Liver (tissue), 9 donors: ENCODE data around the gene KRT16. TPM values are rescaled to one million over a fixed set of nuclear protein-coding genes. Genes with fewer than 3 reads are reported as not detected.
"Not testable (repeated sequence)": the region's sequence is repeated elsewhere in the genome, so short reads cannot be mapped to it uniquely, and the experiment has no call there.

Source experiments
- DNase-seq: peaks from one replicate; pipeline ENCODE4 v3.0.0-alpha.2; 2017; ENCODE audit warnings: low spot score
- H3K27ac ChIP-seq, 2 donors: one replicate each; pipeline ENCODE4 v1.7.0; 2013; ENCODE audit warnings: inconsistent platforms in 2 of 2, low read length in 2 of 2, control low read depth in 1 of 2, low read depth in 1 of 2, mild to moderate bottlenecking in 1 of 2
- H3K27me3 ChIP-seq, 4 donors: one replicate each; pipeline versions ENCODE4 v1.6.1 to v1.7.0; 2013; ENCODE audit warnings: low read length in 3 of 4, inconsistent platforms in 1 of 4, mild to moderate bottlenecking in 1 of 4, moderate library complexity in 1 of 4; ENCODE audit not compliant: control insufficient read depth in 4 of 4, insufficient read depth in 4 of 4
- H3K36me3 ChIP-seq, 4 donors: one replicate each; pipeline versions ENCODE4 v1.6.1 to v1.7.0; 2013; ENCODE audit warnings: low read length in 3 of 4, mild to moderate bottlenecking in 3 of 4, low read depth in 1 of 4, moderate library complexity in 1 of 4; ENCODE audit not compliant: control insufficient read depth in 4 of 4, insufficient read depth in 3 of 4
- H3K4me1 ChIP-seq, 4 donors: one replicate each; pipeline versions ENCODE4 v1.6.1 to v1.7.0; 2013; ENCODE audit warnings: low read length in 3 of 4, mild to moderate bottlenecking in 3 of 4, moderate library complexity in 1 of 4; ENCODE audit not compliant: control insufficient read depth in 4 of 4, insufficient read depth in 4 of 4
- H3K4me3 ChIP-seq, 3 donors: one replicate each; pipeline versions ENCODE4 v1.6.1 to v1.7.0; 2013; ENCODE audit warnings: low read length in 3 of 3, control low read depth in 1 of 3, low read depth in 1 of 3, mild to moderate bottlenecking in 1 of 3
- H3K9ac ChIP-seq, 2 donors: one replicate each; pipeline ENCODE4 v1.7.0; 2013; ENCODE audit warnings: low read length in 2 of 2, mild to moderate bottlenecking in 2 of 2, moderate library complexity in 2 of 2, control low read depth in 1 of 2, low read depth in 1 of 2
- H3K9me3 ChIP-seq, 4 donors: one replicate each; pipeline versions ENCODE4 v1.6.1 to v1.7.0; 2013; ENCODE audit warnings: low read length in 3 of 4; ENCODE audit not compliant: control insufficient read depth in 4 of 4
- ATF3 ChIP-seq: IDR thresholded peaks from 2 replicates; pipeline ENCODE4 v1.6.1; 2016; ENCODE audit warnings: antibody characterized with exemption
- EGR1 ChIP-seq, 2 donors: IDR thresholded peaks; 2 replicates each; pipeline ENCODE4 v1.6.1; 2016 to 2018; ENCODE audit warnings: antibody characterized with exemption in 2 of 2, low read depth in 2 of 2
- FOXA1 ChIP-seq: IDR thresholded peaks from 2 replicates; pipeline ENCODE4 v1.6.1; 2016; ENCODE audit warnings: antibody characterized with exemption
- HNF4G ChIP-seq: IDR thresholded peaks from 2 replicates; pipeline ENCODE4 v1.6.1; 2016; ENCODE audit warnings: antibody characterized with exemption
- JUND ChIP-seq, 2 donors: IDR thresholded peaks; 2 replicates each; pipeline ENCODE4 v1.6.1; 2016; ENCODE audit warnings: antibody characterized with exemption in 2 of 2
- NR2F2 ChIP-seq: IDR thresholded peaks from 2 replicates; pipeline ENCODE4 v1.6.1; 2016; ENCODE audit warnings: antibody characterized with exemption
- RAD21 ChIP-seq, 2 donors: IDR thresholded peaks; 2 replicates each; pipeline ENCODE4 v1.6.1; 2016; ENCODE audit warnings: antibody characterized with exemption in 2 of 2, mild to moderate bottlenecking in 2 of 2
- SP1 ChIP-seq: IDR thresholded peaks from 2 replicates; pipeline ENCODE4 v1.6.1; 2018; ENCODE audit warnings: antibody characterized with exemption, mild to moderate bottlenecking
- YY1 ChIP-seq: IDR thresholded peaks from 2 replicates; pipeline ENCODE4 v1.6.1; 2016; ENCODE audit warnings: antibody characterized with exemption, mild to moderate bottlenecking
- ZBTB33 ChIP-seq: IDR thresholded peaks from 2 replicates; pipeline ENCODE4 v1.6.1; 2016; ENCODE audit warnings: antibody characterized with exemption
- WGBS: extraction: QIAGEN DNeasy Blood & Tissue Kit; methylation state at CpG from one replicate; pipeline ENCODE4 v1.1.7; 2013; 5-methylcytosine and 5-hydroxymethylcytosine counted together
- polyA plus RNA-seq, 2 donors: library from polyadenylated mRNA; stranded (reverse) in 1 of 2; unstranded in 1 of 2; fragments of 200-250 nt in 1 of 2; fragments of >200 nt in 1 of 2; fragmentation: Nextera tagmentation in 1 of 2; extraction: Ambion mirVana in 1 of 2; gene quantifications; one replicate each; pipeline versions ENCODE4 v1.2.1 to v1.2.3, GENCODE V29; 2013 to 2015
- total RNA-seq, 2 donors: library from RNA; depleted of rRNA; stranded (reverse); fragments of >200 nt; gene quantifications; one replicate each; pipeline ENCODE4 v1.2.3, GENCODE V29; 2014
- donor health status: healthy.
- donor health status: healthy.
- donor health status: healthy.
- donor health status: healthy.
- donor health status: healthy.

KRT16 gene
- total and polyA plus RNA-seq, 4 donors: not detected

GRCh38 chr17:41631025-41631897 is 18.7 kb upstream of the KRT16 start:
- no peaks in the 10 kb centered on the region for H3K36me3 ChIP-seq
- no peaks in the 10 kb centered on the region for H3K4me1 ChIP-seq
- no peak overlapping the region for H3K27ac ChIP-seq
- DNase-seq: no peak
- TF ChIP-seq YY1 (no peak), ZBTB33 (no peak)
- no peak overlapping the region for H3K9ac ChIP-seq
- WGBS: 88% methylated on average over 8 of the region's 8 CpGs
- H3K27me3 ChIP-seq: no peaks in the 10 kb centered on the region
- no peak overlapping the region for H3K4me3 ChIP-seq
- no peaks in the 10 kb centered on the region for H3K9me3 ChIP-seq

DNA sequence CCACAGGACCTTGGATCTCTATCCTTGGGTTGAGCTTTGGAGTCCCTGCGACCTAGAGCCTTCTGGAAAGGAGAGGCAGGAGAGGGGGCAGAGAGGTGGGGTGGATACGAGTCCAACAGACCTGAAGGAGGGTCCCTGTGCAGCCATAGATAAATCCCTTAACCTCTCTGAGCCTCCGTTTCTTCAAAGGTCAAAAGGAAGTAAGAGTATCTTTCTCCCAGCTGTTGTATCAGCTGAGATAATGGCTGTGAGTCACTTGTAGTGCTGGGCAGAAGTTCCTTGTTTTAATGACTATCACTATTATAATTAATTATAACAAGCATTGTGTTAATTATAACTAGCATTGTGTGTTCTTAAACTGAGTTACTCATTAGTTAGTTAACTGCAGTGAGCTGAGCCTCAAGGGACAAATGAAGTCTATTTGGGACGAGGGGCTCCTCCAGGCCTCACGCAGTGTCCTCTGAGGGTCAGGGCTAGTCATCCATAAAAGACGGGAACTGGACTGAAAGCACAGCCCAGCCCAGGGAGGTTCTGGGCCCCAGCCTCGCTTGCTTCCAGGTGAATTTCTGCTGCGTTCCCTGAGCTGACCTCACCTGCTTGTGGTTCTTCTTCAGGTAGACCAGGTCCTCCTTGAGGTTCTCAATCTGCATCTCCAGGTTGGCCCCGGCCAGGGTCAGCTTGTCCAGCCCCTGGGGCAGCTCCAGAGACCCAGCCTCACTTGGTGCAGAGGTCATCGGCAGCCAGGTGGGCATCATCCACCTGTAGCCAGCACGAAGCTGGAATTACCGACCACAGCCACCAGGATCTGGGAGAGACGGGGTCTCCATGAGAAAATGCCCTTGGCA is 17.5 kb upstream of the KRT16 start:
- no peak overlapping the region for H3K9ac ChIP-seq
- 81% methylated on average over 13 of the region's 13 CpGs for WGBS
- H3K9me3 ChIP-seq: no peaks in the 10 kb centered on the region
- H3K4me3 ChIP-seq: no peak overlapping the region
- H3K36me3 ChIP-seq: no peaks in the 10 kb centered on the region
- TF ChIP-seq NR2F2: no peak
- no peak for TF ChIP-seq SP1
- no peaks in the 10 kb centered on the region for H3K27me3 ChIP-seq
- no peak overlapping the region for H3K27ac ChIP-seq
- DNase-seq: no peak
- no peaks in the 10 kb centered on the region for H3K4me1 ChIP-seq

DNA sequence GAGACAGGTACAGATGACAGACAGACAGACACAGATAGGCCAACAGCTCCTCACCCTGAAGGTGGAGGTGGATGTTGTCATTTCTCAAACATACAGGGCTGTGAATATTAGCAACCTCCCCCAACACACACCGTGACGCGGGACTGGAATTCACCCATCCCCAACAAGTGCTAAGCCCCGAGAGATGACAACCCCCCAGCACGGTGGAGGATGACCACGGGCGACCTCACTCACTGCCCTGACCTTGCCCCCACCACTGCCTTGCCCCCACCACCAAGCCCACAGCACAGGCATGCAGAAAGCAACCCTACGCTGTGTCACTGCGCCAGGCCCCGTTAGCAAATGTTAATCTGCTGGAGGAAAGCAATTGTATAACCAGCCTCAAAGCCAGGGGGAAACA is 16.7 kb upstream of the KRT16 start:
- DNase-seq: no peak
- no peak overlapping the region for H3K27ac ChIP-seq
- no peak overlapping the region for H3K9ac ChIP-seq
- H3K4me1 ChIP-seq: no peaks in the 10 kb centered on the region
- H3K27me3 ChIP-seq: no peaks in the 10 kb centered on the region
- no peaks in the 10 kb centered on the region for H3K36me3 ChIP-seq
- no peaks in the 10 kb centered on the region for H3K9me3 ChIP-seq
- WGBS: 70% methylated on average over 10 of the region's 10 CpGs
- no peak overlapping the region for H3K4me3 ChIP-seq
- TF ChIP-seq FOXA1: no peak
- TF ChIP-seq ATF3: no peak
- no peak for TF ChIP-seq JUND (IDR thresholded peaks at IDR 0.05)
- no peak for TF ChIP-seq SP1
- no peak for TF ChIP-seq YY1
- TF ChIP-seq RAD21 (IDR thresholded peaks at IDR 0.05): no peak
- TF ChIP-seq HNF4G: no peak
- no peak for TF ChIP-seq EGR1 (IDR thresholded peaks at IDR 0.05; ENCODE audit: low read depth in 2 of 2)

- H3K27ac ChIP-seq, H3K9me3 ChIP-seq, H3K4me1 ChIP-seq, H3K4me3 ChIP-seq, H3K27me3 ChIP-seq, DNase-seq, H3K9ac ChIP-seq, H3K36me3 ChIP-seq: not testable (repeated sequence)
- WGBS: 89% methylated on average over 11 of the region's 11 CpGs
These were observed 16.2 kb upstream of the KRT16 start for GRCh38 chr17:41628621-41629255.

GRCh38 chr17:41628073-41628370 is 15.5 kb upstream of the KRT16 start:
- not testable (repeated sequence) for DNase-seq, H3K9me3 ChIP-seq, H3K4me3 ChIP-seq, H3K9ac ChIP-seq, H3K4me1 ChIP-seq, H3K36me3 ChIP-seq, H3K27ac ChIP-seq, H3K27me3 ChIP-seq
- WGBS: 63% methylated on average over 1 of the region's 1 CpG
